C4-2B (cell line): Measurements from ENCODE around the gene DOK4.

Experiments used
- CTCF ChIP-seq: fragments of 450-650 bp; conservative IDR thresholded peaks from 2 replicates; pipeline ENCODE4 v1.5.1; 2017; ENCODE audit warnings: mild to moderate bottlenecking
- ZFX ChIP-seq: fragments of 450-650 bp; IDR thresholded peaks from 2 replicates; pipeline ENCODE4 v1.6.1; 2017

GRCh38 chr16:57464523-57464922 lies 21.8 kb downstream of the DOK4 start:
- TF ChIP-seq CTCF (no peak), ZFX (no peak)
